GM13976 (cell line): Measurements from ENCODE around the gene P4HB.

Source experiments
- DNase-seq: peaks from one replicate; pipeline ENCODE4 v3.0.0; 2012; ENCODE audit warnings: low spot score
- CTCF ChIP-seq: IDR thresholded peaks from 2 replicates; pipeline ENCODE4 v1.5.1; 2012; ENCODE audit warnings: borderline replicate concordance, mild to moderate bottlenecking; ENCODE audit not compliant: insufficient read depth; ENCODE audit errors: extremely low read depth, missing control alignments, control extremely low read depth
- in situ Hi-C: fragments of 300-500 bp; cut with MboI; formaldehyde crosslinking; loops from one replicate; pipeline ENCODE4 v1.12.0; 2022; ENCODE audit warnings: low sequenced_read_pairs, mixed read lengths, inconsistent platforms; ENCODE audit not compliant: unreplicated experiment

P4HB gene

GRCh38 chr17:81891303-81891552 is 30.9 kb upstream of the P4HB start:
- in situ Hi-C loops = no loop called here
- no peak for TF ChIP-seq CTCF
- DNase-seq = no peak

GRCh38 chr17:81890447-81891302 is 30.3 kb upstream of the P4HB start:
- no peak for TF ChIP-seq CTCF
- no peak for DNase-seq
- in situ Hi-C loops = no loop called here

DNA sequence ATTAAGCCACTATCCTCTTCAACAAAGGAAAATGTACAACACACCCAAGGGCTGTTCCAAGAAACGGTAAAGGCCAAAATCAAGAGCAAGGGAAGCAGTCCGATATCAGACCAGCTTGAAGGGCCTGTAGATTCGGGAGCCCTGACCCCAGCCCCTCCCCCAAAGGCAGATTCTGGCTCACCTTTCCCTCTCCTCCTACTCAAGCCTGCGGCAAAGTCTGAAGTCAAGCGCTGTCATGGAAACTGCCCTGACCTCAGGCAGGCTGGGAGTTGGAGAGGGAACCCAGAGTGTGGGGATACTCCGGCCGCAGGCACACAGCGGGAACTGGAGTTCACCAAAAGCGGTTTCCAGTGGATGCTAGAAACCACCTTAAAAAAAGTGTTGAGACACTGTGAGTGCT is 29.3 kb upstream of the P4HB start:
- in situ Hi-C loops = no loop called here
- DNase-seq = no peak
- TF ChIP-seq CTCF = no peak

DNA sequence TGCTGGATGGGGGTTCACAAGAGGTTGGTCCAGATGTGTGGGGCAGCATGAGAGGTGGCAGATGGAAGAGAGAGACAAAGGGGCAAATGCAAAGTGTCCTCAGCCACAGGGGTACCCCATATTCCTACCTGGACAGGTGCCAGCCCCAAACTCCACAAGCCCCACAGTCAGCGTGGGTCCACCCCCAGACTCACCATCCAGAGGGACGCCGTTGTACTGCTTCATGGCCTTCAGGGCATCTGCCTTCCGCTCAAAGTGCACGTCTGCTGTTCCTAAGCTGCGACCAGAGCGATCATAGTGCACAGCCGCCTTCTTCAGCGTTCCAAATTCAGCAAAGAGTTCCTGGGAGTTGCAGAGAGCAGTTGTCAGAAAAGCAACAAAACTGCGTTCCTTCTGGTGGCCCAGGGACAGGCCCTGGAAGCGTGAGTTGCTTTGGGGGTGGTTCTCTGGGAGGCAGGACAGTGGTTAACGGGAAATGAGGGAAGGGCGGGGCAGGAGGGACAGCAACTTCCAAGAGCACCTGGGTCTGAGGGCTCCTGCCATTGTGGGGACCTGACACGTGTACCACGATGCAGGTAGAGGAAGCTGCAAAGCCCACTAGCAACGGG is 28.8 kb upstream of the P4HB start:
- TF ChIP-seq CTCF = no peak
- no peak for DNase-seq
- in situ Hi-C loops = no loop called here

DNA sequence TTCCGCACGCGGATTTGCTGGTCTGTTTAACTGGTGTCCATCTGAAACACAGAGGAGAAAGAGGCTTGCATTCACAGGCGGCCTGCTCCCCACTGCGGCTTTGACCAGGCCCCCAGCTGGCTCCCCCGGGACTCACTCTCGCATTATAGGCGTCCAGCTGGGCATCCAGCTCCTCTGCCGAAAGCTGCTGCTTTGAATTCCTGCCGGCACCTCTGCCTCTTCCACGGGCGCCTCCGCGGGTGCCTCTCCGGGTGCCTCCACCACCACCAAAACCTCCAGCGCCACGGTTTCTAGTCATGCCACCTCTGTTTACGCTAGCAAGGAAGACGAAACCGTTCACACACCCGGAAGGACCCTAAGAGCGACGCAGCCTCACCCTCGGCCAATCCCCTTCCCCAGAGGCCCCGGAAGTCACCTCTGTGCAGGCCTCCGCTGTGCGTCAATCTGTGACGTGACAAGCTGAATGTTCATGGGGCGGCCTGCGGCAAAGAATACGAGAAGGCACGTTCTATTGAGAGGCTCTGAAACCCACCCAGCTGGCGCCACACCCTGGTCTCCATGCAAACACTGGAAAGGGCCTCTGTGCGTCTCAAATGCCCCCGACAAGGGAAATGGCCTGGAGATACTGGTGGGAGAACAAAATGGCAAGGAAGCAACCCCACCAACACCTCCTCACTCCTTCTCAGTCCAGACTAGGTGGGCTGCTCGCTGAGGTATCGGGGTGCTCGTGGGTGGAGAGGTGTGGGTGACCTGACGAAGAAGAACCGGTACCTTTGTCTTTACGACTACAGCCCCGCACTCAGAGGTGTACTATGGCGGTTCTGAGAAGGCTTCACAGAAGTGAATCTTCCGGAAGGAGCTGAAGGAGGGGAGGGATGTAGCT is 28.0 kb upstream of the P4HB start:
- no peak for DNase-seq
- no peak for TF ChIP-seq CTCF
- in situ Hi-C loops = no loop called here

- DNase-seq = no peak
- in situ Hi-C loops = no loop called here
- TF ChIP-seq CTCF = no peak
Measured at GRCh38 chr17:81885869-81886548, 25.7 kb upstream of the P4HB start.
